Measurements from ENCODE around the gene ELOVL5.

- TF ChIP-seq CTCF (IDR thresholded peaks at IDR 0.05) (no peak), POLR2A (IDR thresholded peaks at IDR 0.05) (no peak), EP300 (IDR thresholded peaks at IDR 0.05) (no peak)
These were observed 4.9 kb upstream of the ELOVL5 start for GRCh38 chr6:53353624-53354023.
